Neural progenitor cell (in vitro differentiated cells): ENCODE results near the gene KIAA0586.
"Not testable (repeated sequence)": the region's sequence is repeated elsewhere in the genome, so short reads cannot be mapped to it uniquely, and the experiment has no call there.

Source experiments
- EZH2 ChIP-seq: fragments of 200-600 bp; sonication (generic); IDR thresholded peaks from 2 replicates; pipeline ENCODE4 v1.6.1; 2017; ENCODE audit warnings: antibody characterized with exemption, mild to moderate bottlenecking, moderate library complexity
- TF ChIP-seq, protein P1 (sequence below): fragments of 200-600 bp; sonication (generic); IDR thresholded peaks from 2 replicates; pipeline ENCODE4 v1.5.1; 2017; ENCODE audit warnings: antibody characterized with exemption, mild to moderate bottlenecking

DNA sequence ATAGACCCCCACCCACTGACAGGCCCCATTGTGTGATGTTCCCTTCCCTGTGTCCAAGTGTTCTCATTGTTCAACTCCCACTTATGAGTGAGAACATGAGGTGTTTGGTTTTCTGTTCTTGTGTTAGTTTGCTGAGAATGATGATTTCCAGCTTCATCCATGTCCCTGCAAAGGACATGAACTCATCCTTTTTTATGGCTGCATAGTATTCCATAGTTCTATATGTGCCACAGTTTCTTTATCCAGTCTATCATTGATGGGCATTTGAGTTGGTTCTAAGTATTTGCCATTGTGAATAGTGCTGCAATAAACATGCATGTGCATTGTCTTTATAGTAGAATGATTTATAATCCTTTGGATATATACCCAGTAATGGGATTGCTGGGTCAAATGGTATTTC is 152.5 kb downstream of the KIAA0586 start:
- TF ChIP-seq, protein P1, sequence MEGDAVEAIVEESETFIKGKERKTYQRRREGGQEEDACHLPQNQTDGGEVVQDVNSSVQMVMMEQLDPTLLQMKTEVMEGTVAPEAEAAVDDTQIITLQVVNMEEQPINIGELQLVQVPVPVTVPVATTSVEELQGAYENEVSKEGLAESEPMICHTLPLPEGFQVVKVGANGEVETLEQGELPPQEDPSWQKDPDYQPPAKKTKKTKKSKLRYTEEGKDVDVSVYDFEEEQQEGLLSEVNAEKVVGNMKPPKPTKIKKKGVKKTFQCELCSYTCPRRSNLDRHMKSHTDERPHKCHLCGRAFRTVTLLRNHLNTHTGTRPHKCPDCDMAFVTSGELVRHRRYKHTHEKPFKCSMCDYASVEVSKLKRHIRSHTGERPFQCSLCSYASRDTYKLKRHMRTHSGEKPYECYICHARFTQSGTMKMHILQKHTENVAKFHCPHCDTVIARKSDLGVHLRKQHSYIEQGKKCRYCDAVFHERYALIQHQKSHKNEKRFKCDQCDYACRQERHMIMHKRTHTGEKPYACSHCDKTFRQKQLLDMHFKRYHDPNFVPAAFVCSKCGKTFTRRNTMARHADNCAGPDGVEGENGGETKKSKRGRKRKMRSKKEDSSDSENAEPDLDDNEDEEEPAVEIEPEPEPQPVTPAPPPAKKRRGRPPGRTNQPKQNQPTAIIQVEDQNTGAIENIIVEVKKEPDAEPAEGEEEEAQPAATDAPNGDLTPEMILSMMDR, result not testable (repeated sequence)
- not testable (repeated sequence) for TF ChIP-seq EZH2
